NOMO-1 treated with dmso at 0.1 percent for 144 hours (cell line): ENCODE data around the gene KDM5C.
A peak's percentile ranks its signal among the peaks of the same experiment; 100 is the strongest.

Source experiments
- DNase-seq: peaks from one replicate; lab custom pipeline; 2025; ENCODE audit not compliant: unreplicated experiment; lab: John Stamatoyannopoulos, UW

The KDM5C gene

DNA sequence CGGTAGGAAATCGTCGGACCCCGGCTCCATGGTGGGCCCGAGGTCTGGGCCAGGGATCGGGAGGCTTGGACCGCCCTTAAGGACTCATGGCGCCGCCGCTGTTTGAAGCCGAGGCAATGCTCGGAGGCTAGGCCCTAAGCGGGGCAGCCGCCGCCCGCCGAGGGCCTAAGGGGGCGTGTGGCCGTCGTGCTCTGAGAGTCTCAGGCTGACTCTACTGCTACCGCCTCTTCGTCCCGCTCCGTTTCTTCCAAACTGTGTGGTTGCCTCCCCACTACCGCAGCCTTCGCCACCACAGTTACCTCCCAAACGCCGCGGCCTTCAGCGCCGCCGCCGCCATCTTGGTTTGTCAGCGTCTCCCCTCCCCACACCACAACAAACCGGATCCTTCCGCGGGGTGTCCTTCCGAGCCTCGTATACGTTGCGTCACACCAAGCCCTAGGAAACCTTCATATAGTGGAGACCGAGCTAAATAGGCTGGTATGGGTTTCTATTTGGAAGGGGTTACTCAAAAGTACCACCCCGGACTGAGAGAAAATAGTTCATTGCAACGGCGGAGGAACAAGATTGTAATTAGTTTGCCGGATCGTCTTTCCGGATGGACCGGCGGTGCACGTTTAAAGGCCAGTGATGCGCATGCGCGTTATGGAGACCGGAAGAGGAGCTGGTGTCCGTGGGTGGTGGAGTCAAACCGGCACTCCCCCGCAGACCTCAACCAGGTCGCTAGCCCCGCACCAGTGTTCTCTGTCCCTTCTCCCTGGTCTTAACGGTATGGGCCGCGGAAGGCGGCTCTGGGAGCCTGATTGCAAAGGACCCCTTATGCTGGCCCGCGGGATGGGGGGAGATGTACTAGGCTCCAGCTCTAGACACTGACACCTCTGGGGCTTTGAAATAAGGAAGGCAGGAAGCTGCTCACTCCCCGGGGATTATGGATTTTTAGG is at the start of gene KDM5C:
Gene KDM5C (minus strand): TSS at position 348 of the 938 bp plus-strand sequence. CDS start 318 bp downstream, at position 30.
- peak; percentile 91 for DNase-seq

DNA sequence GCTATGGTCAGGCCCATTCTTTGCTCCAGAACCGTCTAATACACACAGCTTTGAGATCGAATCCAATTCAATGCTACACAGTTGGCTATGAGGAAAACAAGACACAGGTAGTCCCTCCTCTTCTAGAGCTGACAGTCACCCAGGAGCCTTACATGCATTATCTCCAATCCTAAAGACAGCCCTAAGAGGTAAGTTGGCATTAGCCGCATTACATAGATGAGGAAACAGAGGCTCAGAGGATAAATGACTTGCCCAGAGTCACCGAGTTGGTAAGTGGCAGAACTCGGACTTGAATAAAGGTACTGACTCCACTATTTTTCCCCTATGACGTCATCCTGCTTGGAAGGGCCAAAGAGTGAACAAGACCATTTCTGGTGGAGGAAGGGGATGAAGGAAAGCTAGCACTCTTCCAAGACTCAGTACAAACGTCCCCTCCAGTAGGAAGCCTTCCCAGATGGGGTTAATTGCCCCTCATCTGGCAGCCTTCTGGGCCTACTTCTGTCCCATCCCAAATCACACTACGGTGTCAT is 47.9 kb upstream of the KDM5C start:
- no peak for DNase-seq

DNA sequence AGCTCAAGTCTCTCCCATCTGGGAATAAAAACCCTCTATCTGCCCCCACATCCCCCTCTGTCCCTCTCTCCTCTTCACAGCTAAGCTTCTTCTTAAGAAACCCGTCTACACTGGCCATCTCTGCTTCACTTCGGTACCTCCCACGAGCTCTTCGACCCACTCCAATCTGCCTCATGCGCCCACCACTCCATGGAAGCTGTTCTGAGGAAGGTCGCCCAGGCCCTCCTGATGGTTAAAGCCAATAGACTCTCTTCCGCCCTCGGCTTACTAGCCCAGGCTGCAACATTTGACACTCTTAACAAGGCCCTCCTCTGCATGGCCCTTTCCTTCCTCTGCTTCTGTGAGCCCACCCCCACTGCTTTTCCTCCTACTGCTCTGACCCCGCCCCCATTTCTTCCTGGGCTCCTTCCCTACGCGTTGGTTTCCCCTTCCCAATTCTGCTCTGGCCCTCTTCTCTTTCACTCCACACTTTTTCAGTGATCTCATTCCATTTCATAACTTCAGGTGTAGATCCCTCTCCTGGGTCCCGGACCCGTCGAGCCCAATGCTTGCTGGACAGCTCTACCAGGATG is 44.6 kb upstream of the KDM5C start:
- no peak for DNase-seq

DNA sequence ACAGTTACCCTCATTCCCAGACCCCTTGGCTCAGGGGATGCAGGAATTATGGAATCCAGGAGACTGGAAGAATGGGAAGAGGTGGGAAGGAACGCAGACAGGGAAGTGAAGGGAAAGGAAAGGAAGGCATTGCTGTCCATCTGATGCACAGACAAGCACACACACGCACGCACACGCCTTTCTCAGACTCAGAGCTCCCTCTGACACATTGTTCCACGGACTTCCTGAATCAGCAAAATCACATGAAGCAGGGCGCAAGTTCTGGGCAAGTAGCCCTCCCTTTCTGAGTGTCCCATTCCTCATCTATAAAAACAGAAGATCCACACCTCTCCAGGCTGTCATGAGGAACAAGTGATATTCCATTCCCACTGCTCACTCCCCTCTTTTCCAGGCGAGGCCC is 43.2 kb upstream of the KDM5C start:
- no peak for DNase-seq

DNA sequence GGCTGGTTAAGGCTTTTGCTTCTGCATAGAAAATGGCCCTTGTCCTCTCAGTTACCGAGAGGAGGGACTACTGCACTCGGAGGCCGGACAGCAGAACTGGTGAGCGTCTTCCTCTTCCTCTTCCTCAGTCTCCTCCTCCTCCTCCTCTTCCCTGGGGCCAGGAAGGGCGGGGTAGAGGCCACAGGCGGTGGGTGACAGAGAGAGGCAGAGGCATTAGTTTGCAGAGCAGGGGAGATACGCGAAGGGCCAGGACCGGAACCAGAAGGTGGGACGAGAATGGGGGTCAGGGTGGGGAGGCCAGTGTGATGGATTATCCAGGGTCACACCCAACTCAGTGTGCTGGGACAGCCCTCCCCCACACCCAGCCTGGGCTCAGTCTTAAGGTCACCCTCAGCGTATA is 41.9 kb upstream of the KDM5C start:
- DNase-seq, result peak; percentile 46

DNA sequence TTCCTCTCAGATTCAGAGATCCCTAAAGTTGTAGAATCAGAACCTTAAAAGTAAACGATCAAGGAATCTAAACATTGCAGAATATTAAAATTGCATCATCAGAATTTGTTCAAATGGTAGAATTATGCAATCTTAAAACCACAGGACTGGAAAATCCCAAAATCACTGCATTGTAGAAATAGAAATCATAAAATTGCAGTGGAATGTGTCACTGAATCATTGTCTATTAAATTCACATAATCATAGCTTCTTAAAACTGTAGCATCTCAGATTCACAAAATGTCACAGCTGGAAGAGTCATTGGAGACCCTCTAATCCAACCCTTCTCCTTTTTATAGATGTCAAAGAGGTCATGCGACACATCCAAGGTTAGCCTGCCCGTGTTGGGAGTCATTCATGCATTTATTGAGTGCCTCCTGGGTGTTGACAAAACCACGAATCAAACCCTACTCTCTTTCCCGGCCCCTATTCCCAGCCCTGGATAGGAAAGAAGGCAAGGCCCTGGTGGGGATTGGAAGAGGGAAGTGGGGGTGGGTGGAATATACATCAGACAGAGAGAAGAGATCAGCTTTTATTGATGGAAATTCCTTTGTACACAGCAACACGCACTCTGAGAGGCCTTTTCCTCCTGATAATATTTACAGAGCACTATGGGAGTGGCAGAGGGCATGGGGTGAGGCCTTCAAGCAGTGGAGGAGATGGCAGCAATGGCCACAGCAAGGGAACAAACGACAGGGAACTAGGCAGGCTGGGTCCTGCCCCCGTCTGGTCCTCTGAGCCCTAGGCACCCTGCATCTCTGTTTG is 41.0 kb upstream of the KDM5C start:
- DNase-seq, result no peak

DNA sequence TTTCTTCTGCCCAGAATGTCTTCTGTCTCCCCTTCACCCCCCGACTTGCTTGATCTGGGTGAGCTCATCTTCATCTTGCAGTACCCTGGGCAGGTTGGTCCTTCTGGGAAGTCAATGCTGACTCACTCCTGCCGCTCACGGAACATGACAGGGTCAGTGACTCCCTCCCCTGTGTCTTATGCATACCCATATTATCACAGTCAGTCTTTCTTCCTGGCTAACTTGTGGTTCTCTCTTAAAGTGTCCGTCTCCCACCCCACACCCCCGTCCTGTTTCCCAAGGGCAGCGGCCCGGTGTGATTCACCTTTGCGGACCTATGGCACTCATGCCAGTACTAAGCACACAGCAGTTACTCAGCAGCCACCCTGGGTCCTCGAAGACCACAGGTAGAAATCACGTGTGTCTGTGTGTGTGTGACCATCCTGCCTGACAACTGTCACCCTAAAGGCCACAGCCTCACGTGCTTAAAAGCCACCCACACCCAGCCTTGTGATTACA is 38.6 kb upstream of the KDM5C start:
- no peak for DNase-seq

DNA sequence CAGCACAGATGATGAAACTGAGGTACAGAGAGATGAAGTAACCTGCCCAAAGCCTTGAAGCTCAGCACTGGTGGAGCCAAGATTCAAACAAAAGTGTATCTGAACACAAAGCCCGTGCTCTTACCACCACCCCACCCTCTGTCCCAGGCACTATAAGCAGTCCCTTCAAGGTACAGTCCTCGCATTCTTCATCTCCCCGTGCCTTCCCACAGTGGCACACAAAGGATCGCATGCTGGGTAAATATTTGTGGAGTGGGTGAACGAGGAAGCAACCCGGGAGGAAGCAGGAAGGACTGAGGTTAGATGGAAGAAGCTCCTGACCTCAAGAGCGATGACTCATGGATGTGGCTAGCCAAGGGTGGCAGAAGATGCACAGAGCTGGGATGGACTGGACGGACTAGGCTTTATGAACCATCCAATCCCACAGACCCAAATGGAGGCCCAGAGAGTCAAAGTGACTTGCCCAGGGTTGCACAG is 37.9 kb upstream of the KDM5C start:
- DNase-seq, result peak; percentile 60

DNA sequence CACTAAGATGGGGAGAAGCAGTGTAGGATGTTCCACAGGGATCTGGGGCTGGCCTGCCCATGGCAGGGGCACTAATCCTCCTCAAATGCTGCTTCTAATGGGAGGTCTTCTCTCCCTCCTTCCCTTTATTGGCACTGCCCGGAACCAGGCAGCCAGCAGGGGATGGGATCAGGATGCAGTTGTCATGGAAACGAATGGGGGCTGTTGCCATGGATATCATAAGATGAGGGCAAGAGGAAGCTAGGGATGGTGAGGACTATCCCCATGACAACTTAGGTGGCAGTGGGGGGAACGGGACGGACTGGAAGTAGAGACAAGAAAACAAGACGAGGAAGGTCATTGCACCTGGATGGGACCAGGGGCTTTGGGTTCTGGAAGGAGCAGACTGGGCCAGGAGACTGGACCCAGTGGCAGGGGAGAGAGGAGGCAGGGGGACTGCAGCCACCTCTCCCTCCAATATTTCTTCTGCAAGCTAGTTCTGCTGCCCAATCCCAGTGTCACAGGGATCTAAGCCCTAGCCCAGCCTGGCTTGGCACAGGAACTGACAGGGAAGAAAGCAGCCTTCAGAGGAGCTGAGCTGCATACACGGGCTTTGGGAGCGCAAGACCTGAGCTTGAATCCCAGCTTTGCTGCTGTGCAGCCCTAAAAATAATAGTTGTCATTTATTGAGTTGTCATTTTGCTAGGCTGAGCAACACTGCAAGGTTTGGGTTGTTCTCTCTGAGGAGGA is 37.3 kb upstream of the KDM5C start:
- no peak for DNase-seq

DNA sequence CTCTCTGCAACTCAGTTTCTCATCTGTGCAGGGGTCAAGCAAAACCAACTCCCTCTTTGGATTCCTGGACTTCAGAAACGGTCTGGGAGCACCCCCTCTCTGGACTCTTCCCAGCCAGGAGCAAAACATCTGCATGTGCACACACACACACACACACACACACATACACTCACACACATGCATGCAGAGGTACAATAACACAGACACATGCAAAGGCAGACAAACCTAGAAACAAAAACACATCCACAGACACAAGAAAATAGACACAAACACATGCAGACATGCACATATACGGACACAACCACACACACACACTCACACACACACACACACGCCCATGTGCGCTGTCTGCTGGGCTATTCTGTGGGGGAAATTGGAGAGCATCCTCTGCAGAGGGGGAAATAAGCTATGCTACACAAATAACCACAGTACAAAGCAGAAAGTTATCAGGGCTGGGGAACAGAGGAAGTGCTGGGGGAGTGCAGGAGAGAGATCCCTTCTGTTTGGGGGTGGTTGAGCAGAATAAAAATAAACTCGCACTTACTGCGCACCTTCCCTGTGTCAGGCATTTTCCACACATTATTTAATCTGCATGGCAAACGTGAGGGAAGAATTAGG is 36.5 kb upstream of the KDM5C start:
- DNase-seq, result no peak

DNA sequence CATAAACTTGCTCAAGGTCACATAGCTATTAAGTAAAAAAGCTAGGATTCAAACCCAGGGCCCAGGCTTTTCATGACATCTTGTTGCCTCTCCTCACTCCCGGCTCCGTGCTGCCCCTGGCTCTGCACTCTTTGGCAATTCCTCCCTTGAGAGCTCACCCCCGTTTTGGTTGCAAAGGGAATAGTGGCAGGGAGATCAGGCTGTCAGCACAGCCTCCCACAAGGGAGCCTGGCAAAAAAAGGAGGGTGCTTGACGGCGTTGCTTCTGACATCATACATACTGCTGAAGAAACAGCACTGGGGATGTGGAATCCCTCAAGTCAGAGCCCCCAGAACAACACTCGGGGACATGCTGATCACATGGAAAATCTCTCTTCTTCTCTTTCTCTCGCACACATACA is 35.8 kb upstream of the KDM5C start:
- DNase-seq, result no peak

DNA sequence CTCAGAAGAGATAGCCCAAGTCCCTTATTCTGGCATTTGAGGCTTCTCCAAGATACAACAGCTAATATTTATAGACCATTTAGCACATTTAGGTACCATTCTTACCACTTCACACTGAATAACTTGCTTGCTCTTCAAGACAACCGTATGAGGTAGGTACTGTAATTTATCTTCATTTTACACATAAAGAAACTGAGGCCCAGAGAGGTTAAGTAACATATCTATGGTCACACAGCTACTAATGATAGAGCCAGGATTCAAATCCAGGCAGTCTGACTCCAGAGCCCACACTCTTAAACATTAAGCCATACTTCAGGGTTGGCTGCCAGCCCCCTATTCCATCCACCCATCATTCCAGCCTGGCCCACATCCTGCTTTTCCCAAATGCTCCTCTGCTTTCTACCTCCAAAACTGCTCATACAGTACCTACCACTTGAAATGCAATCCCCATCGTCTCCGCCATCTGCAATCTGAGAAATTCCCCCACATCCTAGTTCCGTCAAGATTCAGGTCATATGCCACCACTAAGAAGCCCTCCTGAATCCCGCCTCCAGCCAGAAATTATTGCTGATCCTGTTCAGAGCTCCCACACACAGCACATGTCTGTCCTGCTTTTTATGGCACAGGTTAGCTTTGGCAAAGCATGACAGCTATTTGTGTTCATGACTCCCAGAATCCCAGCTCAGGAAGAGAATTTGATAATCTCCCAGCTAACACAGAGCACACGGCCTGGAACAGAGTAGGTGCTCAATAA is 32.8 kb upstream of the KDM5C start:
- DNase-seq, result no peak

DNA sequence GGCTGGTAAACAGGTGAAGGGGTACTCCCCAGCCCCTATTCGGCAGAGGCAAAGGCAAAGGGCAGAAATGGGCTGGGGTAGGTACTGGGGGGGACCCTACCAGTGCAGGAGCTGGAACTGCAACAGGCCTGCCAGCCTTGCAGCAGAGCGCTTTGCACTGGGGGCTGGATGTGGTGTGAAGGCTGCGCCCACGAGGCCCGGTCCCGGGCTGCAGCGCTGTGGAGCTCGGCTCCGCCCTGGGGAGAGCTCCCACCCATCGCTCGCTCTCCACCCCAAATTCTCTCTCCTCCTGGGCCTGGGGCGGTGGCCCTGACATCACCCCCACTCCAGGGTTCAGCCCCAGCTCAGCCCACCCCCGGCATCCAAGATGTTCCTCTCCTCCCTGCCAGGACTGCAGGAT is 32.2 kb upstream of the KDM5C start:
- DNase-seq, result no peak

DNA sequence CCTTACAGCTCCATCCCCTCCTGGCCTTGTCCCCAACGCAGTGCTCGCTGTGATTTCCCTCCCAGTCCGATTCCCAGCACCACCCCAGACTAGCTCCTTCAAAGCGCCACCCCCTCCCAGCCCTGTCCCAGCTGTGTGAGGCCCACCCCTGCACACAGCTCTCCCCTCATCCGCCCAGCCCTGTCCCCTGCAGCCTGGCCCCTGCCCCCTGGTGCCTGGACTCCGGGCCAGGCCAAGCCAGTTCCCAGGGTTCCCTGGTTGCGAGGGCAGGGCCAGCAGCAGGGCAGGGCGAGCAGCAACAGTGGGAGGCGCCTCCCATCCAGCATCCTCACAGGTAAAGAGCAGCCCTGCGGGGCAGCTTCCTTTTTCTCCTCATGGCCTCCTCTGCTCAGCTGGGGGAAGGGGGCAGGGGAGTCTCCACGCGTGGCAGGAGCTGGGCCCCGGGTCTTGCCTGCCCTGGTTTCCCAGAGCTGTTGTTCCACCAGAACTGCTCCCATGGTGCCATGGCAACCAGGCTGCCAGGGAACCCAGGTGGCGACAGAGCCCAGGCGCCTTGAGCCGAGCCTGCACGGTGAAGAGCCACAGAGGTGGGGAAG is 31.5 kb upstream of the KDM5C start:
- no peak for DNase-seq

DNA sequence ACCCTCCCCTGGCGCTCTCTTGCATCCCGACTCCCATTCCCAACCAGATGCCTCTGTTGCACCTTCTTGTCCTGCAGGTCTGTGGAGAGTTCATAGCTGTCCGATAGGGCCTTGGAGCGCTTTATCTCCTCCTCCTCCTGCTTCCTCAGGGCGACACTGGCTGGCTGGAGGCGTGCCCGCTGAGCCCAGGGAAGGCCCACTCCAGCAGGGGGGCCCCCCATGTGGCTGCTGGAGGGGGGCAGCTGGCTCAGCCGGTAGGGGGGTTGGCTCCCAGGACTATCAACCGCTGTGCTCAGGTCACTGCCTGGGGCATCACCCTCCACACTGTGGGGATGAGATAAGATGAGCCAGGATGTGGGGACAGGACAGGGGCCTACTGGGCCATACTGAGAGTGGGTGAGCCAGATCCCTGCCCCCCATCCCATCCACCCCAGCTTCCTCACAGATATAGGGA is 30.8 kb upstream of the KDM5C start:
- no peak for DNase-seq

DNA sequence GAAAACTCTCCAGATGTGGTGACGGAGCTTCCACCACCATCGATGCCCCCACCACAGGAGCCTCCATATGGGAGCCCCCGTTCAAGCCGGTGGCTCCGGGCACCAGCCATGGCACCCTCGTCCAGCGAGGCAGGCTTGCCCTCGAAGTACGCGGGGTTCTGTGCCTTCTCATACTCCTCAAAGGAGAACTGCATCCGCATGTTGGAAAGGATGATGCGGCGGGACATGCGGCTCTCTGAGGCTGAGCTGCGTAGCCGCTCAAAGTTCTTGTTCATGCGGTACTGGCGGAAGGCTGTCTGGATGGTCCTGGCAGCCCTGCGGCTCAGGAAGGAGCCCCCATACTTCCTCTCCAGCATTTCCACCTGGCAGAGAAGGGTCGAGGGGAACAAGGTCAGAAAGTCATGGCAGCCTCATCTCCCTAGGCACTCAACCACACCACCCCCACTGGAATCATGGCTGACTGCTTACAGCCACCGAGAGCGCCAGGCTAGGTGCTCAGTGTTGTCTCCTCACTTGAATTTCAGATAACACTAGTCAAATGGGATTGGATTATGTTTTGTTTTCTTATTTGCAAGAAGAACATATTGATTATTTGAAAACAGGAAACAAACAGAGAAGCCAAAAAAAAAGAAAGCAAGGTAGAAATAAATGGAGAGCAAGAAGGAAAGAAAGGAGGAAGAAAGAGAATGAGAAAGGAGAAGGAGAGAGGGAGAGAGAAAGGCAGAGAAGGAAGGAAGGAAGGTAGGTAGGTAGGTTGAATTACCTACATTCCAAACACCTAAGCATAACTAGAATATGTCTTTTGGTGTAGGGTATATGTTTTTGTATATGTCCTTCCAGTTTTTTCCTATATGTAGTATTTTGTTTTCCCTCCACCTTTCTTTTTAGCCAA is 29.8 kb upstream of the KDM5C start:
- no peak for DNase-seq

DNA sequence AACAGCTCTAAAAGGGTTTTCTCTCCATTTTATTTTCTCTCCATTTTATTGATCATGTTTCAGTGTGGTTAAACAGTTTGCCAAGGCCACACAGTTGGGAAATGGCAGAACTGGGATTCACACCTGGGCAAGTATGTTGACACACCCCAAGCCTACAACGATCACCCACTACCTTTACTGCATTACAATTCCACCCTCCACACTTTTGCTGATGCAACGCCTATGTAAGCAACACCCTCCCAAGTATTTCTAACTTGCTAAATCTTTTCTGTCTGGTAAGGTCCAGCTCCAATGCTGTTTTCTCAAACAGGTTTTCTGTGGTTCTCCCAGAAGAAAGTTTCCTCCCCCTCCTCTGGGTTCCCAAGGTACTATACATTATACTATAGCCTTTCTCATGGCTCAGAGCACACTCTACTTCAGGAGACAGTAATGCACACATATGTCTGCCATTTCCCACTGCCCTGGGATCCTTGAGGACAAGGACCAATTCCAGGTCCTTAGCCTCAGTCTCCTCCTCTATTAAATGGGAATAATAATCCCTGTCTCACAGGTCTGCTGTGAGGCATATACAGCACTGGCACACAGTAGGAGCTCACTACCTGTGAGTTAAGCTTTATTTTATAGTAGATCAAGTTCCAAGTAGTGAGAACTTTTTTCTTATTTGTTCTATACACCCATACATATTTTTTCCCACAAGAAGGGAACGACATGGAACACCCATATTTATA is 28.4 kb upstream of the KDM5C start:
- DNase-seq, result no peak
